Tibial nerve (tissue), 4 donors: ENCODE results near the gene SPINK1. TPM values are rescaled to one million over a fixed set of nuclear protein-coding genes. Genes with fewer than 3 reads are reported as not detected.

Experiments used
- DNase-seq, 2 donors: peaks; one replicate each; pipeline ENCODE4 v3.0.0-alpha.2; 2019; ENCODE audit warnings: low spot score in 2 of 2
- H3K27ac ChIP-seq, 4 donors: fragments of 200-600 bp; sonication (generic) in 3 of 4; one replicate each; pipeline ENCODE4 v1.5.1; 2017 to 2019; ENCODE audit warnings: mild to moderate bottlenecking in 1 of 4
- H3K27me3 ChIP-seq, 2 donors: fragments of 200-600 bp; sonication (generic) in 1 of 2; one replicate each; pipeline versions ENCODE4 v1.5.1 to v1.6.0; 2017 to 2019
- H3K36me3 ChIP-seq, 3 donors: fragments of 200-600 bp; sonication (generic); one replicate each; pipeline ENCODE4 v1.5.1; 2018 to 2019
- H3K4me1 ChIP-seq, 4 donors: fragments of 200-600 bp; sonication (generic) in 3 of 4; one replicate each; pipeline ENCODE4 v1.5.1; 2017 to 2019
- H3K4me3 ChIP-seq, 4 donors: fragments of 200-600 bp; sonication (generic) in 3 of 4; one replicate each; pipeline ENCODE4 v1.5.1; 2017 to 2019; ENCODE audit warnings: mild to moderate bottlenecking in 1 of 4, moderate library complexity in 1 of 4
- H3K9me3 ChIP-seq, 4 donors: fragments of 200-600 bp; sonication (generic) in 3 of 4; one replicate each; pipeline ENCODE4 v1.5.1; 2017 to 2019
- EP300 ChIP-seq, 2 donors: sonication (generic); formaldehyde crosslinking; IDR thresholded peaks; one replicate each; pipeline ENCODE4 v1.6.1; 2017; ENCODE audit warnings: antibody characterized with exemption in 2 of 2, mild to moderate bottlenecking in 1 of 2
- POLR2A ChIP-seq, 2 donors: fragments of 450-650 bp; IDR thresholded peaks; one replicate each; pipeline ENCODE4 v1.6.1; 2017; ENCODE audit warnings: antibody characterized with exemption in 2 of 2, mild to moderate bottlenecking in 2 of 2, moderate library complexity in 2 of 2
- WGBS, 2 donors: methylation state at CpG; one replicate each; pipeline ENCODE4 v1.1.5; 2018; 5-methylcytosine and 5-hydroxymethylcytosine counted together
- total RNA-seq, 4 donors: library from RNA; depleted of rRNA; stranded (reverse); fragments of >200 nt; gene quantifications; one replicate each; pipeline ENCODE4 v1.1.0, GENCODE V29; 2016
- TF ChIP-seq, protein P1 (sequence below), 5 experiments: fragments of 200-600 bp in 3 of 5; fragments of 450-650 bp in 2 of 5; sonication (generic) in 3 of 5; IDR thresholded peaks; one replicate each; pipeline ENCODE4 v1.5.1; 2016 to 2019; ENCODE audit warnings: antibody characterized with exemption in 5 of 5, mild to moderate bottlenecking in 3 of 5, moderate library complexity in 2 of 5

SPINK1 gene
- total RNA-seq, 4 donors from 2014 or later: 0.44 to 10.2 TPM; not detected in 2

DNA sequence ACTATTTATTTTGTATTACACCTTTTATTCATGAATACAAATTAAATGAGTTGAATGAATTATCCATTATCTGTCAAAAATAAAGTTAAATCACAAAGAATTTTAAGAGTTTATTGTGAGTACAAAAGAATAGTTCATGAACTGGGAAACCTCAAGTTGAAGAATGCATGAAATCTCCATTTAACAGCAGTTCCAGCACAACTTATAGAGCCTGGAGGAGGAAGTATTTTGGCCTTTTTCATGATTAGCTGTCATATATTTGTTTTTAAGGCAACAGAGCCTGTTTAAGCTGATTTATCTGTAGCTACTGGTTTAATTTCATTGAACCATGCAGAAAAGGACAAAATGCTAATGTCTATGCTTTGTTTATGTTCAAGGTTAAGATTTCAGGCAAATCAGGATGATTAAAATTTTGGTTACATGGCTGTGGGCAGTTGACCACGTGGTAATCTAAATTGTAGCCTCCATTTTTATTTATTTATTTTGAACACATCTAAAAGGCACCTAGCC is 12.2 kb downstream of the SPINK1 start:
- Histone ChIP-seq H3K36me3 (no peaks in the 10 kb centered on the region), H3K4me1 (peaks cover 0 to 15% (median 6%) of the 10 kb centered on the region in 4 donors), H3K27me3 (no peaks in the 10 kb centered on the region), H3K27ac (no peak overlapping the region), H3K4me3 (no peak overlapping the region), H3K9me3 (no peaks in the 10 kb centered on the region)
- DNase-seq: no peak
- TF ChIP-seq EP300 (IDR thresholded peaks at IDR 0.05) (no peak), POLR2A (IDR thresholded peaks at IDR 0.05) (no peak)
- TF ChIP-seq, protein P1, sequence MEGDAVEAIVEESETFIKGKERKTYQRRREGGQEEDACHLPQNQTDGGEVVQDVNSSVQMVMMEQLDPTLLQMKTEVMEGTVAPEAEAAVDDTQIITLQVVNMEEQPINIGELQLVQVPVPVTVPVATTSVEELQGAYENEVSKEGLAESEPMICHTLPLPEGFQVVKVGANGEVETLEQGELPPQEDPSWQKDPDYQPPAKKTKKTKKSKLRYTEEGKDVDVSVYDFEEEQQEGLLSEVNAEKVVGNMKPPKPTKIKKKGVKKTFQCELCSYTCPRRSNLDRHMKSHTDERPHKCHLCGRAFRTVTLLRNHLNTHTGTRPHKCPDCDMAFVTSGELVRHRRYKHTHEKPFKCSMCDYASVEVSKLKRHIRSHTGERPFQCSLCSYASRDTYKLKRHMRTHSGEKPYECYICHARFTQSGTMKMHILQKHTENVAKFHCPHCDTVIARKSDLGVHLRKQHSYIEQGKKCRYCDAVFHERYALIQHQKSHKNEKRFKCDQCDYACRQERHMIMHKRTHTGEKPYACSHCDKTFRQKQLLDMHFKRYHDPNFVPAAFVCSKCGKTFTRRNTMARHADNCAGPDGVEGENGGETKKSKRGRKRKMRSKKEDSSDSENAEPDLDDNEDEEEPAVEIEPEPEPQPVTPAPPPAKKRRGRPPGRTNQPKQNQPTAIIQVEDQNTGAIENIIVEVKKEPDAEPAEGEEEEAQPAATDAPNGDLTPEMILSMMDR (IDR thresholded peaks at IDR 0.05): no peak
- 21 to 32% methylated on average over 1 of the region's 1 CpG for WGBS, 2 donors

DNA sequence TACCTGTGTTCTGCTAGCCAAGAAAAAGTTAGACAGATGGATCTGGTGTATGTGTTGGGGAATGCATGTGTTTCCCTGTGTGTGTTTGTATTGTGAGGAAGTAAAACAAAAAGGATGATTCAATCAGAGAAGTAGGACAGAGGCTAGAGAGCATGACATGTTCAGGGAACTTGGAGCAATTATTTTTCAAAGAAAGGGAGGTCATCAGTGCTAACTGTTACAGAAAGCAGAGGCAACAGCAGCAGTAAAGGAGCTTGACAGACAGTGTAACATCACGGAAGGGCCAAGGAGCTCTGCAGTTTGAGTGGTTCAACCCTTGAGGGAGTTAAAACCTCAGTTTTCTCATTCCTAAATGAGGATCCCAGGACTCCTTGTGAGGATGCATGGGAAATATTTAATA is 13.2 kb downstream of the SPINK1 start:
- Histone ChIP-seq H3K9me3 (no peaks in the 10 kb centered on the region), H3K27ac (no peak overlapping the region), H3K4me3 (no peak overlapping the region), H3K4me1 (peaks cover 0 to 15% (median 6%) of the 10 kb centered on the region in 4 donors), H3K27me3 (no peaks in the 10 kb centered on the region), H3K36me3 (no peaks in the 10 kb centered on the region)
- TF ChIP-seq EP300 (IDR thresholded peaks at IDR 0.05) (no peak), POLR2A (IDR thresholded peaks at IDR 0.05) (no peak)
- TF ChIP-seq, protein P1 (IDR thresholded peaks at IDR 0.05): no peak
- 24 to 55% methylated on average over 1 of the region's 1 CpG for WGBS, 2 donors
- DNase-seq: no peak

DNA sequence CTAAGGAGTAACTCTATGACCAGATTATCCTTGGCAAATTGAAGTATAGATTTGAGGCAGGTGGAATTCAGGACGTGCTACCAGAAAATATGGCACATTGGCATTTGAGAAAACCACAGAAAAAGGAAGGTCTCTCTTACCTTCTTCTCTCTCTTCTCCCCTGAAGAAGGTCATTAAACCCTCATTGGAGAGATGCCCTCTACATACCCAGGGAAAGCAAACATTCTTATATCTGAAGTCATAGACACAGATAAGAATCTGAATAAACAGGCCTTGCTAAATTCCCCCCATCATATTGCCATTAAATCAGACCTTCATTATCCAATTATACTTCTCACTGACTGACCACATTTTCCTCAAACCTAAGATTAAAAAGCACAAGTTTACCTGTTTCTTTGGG is 17.8 kb downstream of the SPINK1 start:
- 75 to 76% methylated on average over 1 of the region's 1 CpG for WGBS, 2 donors
- no peaks in the 10 kb centered on the region for H3K36me3 ChIP-seq

DNA sequence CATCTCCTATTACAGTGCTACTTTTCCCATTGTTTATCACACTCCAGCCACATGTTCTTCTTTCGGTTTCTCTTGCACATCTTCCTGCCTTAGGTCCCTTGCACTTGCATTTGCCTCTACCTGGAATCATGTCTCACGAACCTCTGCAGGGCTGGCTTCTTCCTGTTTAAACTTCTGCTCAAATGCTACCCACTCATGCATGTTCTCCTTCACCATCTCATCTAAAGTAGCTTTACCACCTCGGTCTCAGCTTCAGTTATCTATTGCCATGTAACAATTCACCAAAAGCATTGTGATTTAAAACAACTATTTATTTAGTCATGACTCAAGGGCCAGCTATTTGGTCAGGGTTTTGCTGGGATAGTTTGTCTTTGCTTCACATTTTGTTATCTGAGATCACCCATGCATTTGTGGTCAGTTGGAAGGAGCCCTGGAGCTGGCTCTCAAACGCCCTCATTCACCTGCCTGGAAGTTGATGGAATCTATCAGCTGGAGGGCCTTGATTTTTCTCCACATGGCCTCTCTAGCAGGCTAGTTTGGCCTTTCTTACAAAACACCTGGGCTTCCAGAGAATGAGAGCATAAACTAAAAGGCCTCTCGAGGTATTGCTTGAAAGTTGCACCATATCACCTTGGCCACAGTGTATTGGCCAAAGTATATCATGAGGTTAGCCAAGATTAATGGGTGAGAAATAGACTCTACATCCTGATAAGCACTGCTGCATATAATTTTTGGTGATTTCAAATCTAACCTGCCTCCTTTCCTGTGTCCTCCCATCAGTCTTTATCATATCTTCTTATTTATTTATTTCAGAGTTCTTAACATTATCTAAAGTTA is 21.4 kb downstream of the SPINK1 start:
- Histone ChIP-seq H3K4me1 (no peaks in the 10 kb centered on the region), H3K9me3 (no peaks in the 10 kb centered on the region)
- 65 to 67% methylated on average over 5 of the region's 5 CpGs for WGBS, 2 donors

More for the DNA sequence above, 17.8 kb downstream of the SPINK1 start:
- DNase-seq: no peak
- no peak for TF ChIP-seq POLR2A (IDR thresholded peaks at IDR 0.05)
- TF ChIP-seq, protein P1 (IDR thresholded peaks at IDR 0.05): no peak
- TF ChIP-seq EP300 (IDR thresholded peaks at IDR 0.05): no peak
- H3K4me3 ChIP-seq: no peak overlapping the region
- H3K4me1 ChIP-seq: peaks cover 0 to 7% (median 3%) of the 10 kb centered on the region in 4 donors
- H3K27ac ChIP-seq: no peak overlapping the region
- no peaks in the 10 kb centered on the region for H3K9me3 ChIP-seq
- H3K27me3 ChIP-seq: no peaks in the 10 kb centered on the region

More for the DNA sequence above, 21.4 kb downstream of the SPINK1 start:
- H3K27me3 ChIP-seq: no peaks in the 10 kb centered on the region
- no peak overlapping the region for H3K27ac ChIP-seq
- H3K4me3 ChIP-seq: no peak overlapping the region
- no peak for DNase-seq
- no peaks in the 10 kb centered on the region for H3K36me3 ChIP-seq
- TF ChIP-seq EP300 (IDR thresholded peaks at IDR 0.05): no peak
- TF ChIP-seq POLR2A (IDR thresholded peaks at IDR 0.05): no peak
- TF ChIP-seq, protein P1 (IDR thresholded peaks at IDR 0.05): no peak
